ENCODE results near the gene NR3C1.

DNA sequence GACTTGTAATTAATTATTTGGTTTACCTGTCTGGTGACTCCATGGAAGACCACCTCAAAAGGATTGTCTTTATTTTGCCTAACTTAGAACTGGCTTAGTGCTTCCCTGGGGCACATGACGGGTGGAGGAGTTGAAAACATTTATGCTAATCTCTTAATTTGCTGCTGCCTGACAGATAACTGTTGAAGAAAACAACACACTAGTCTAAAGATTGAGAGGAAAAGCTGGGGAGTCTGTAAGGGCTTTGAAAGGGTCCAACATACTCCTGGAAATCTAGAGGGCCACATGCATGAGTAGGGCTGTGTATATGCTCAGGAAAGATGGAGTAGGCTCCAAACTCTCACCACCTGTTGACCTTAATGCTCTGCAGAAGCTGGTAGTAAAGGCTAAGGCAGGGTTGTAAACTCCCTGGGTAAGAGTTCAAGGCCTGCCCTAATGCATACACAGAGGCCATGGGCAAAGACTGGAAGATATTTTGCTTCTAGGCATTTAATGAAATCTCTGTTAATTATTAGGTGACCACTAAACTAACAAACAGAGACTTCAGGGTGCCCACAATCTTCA is 40.7 kb downstream of the NR3C1 start:
- TF ChIP-seq CTCF (optimal IDR thresholded peaks at IDR 0.05 in 1 of 3, IDR thresholded peaks at IDR 0.05 in 1 of 3, conservative IDR thresholded peaks at IDR 0.05 in 1 of 3; ENCODE audit: extremely low read depth in 1 of 3, insufficient read depth in 2 of 3, low read length in 3 of 3): no peak
- no peak for TF ChIP-seq EZH2 (IDR thresholded peaks at IDR 0.05; ENCODE audit: low read length)

Data from keratinocyte (primary cell).